NCI-H128 (cell line): Measurements from ENCODE around the gene DOK5.
"Not testable (repeated sequence)": the region's sequence is repeated elsewhere in the genome, so short reads cannot be mapped to it uniquely, and the experiment has no call there.

Experiments used
- DNase-seq: peaks from one replicate; lab custom pipeline; 2025; ENCODE audit not compliant: unreplicated experiment; lab: John Stamatoyannopoulos, UW

DOK5 gene

GRCh38 chr20:54475334-54476168, at the start of gene DOK5:
DOK5 (plus strand) TSS chr20:54475593; CDS start chr20:54475947, 354 bp downstream.
- no peak for DNase-seq

GRCh38 chr20:54429364-54429763, 46.0 kb upstream of the DOK5 start:
- DNase-seq = no peak

GRCh38 chr20:54431156-54431944, 44.0 kb upstream of the DOK5 start:
- no peak for DNase-seq

- no peak for DNase-seq
These were observed 42.4 kb upstream of the DOK5 start for GRCh38 chr20:54432966-54433365.

GRCh38 chr20:54433636-54434035, 41.8 kb upstream of the DOK5 start:
- DNase-seq = no peak

- DNase-seq = no peak
These were observed 41.2 kb upstream of the DOK5 start for GRCh38 chr20:54434196-54434595.

- DNase-seq = no peak
These were observed 40.4 kb upstream of the DOK5 start for GRCh38 chr20:54435015-54435414.

- DNase-seq = not testable (repeated sequence)
These were observed 39.0 kb upstream of the DOK5 start for GRCh38 chr20:54436410-54436809.

- no peak for DNase-seq
These were observed 37.2 kb upstream of the DOK5 start for GRCh38 chr20:54438166-54438565.

GRCh38 chr20:54450207-54450606, 25.2 kb upstream of the DOK5 start:
- no peak for DNase-seq

- no peak for DNase-seq
These were observed 24.2 kb upstream of the DOK5 start for GRCh38 chr20:54451171-54451570.

- DNase-seq = no peak
These were observed 23.1 kb upstream of the DOK5 start for GRCh38 chr20:54452277-54452676.

- no peak for DNase-seq
These were observed 20.4 kb upstream of the DOK5 start for GRCh38 chr20:54454982-54455381.

- DNase-seq = no peak
These were observed 19.0 kb upstream of the DOK5 start for GRCh38 chr20:54456423-54456822.

GRCh38 chr20:54456961-54457360, 18.4 kb upstream of the DOK5 start:
- no peak for DNase-seq

GRCh38 chr20:54458219-54458618, 17.2 kb upstream of the DOK5 start:
- no peak for DNase-seq

- DNase-seq = no peak
These were observed 16.1 kb upstream of the DOK5 start for GRCh38 chr20:54459279-54459678.

- no peak for DNase-seq
These were observed 11.4 kb upstream of the DOK5 start for GRCh38 chr20:54464003-54464402.

- no peak for DNase-seq
These were observed 9.3 kb upstream of the DOK5 start for GRCh38 chr20:54466127-54466526.

- DNase-seq = no peak
These were observed 7.8 kb upstream of the DOK5 start for GRCh38 chr20:54467622-54468021.

- no peak for DNase-seq
These were observed 7.3 kb upstream of the DOK5 start for GRCh38 chr20:54468082-54468481.

- DNase-seq = no peak
These were observed 6.1 kb upstream of the DOK5 start for GRCh38 chr20:54469293-54469692.
